Endothelial cell of umbilical vein (primary cell): ENCODE results near the gene SCD. TPM values are rescaled to one million over a fixed set of nuclear protein-coding genes. Genes with fewer than 3 reads are reported as not detected.

Experiments
- BruUV-seq: library from RNA; stranded (reverse); fragments of 400-500 nt; replicated peaks from 2 replicates; lab custom pipeline; 2021; lab: Mats Ljungman, UMichigan
- CTCF ChIA-PET: fragments of 300-600, 350-600 bp; sonication (Branson Sonifier 250); formaldehyde crosslinking; loops from one replicate; lab custom pipeline; 2021; ENCODE audit warnings: antibody characterized with exemption, inconsistent platforms; lab: Charles Lee
- POLR2A ChIA-PET: fragments of 300-600, 350-600 bp; sonication (Branson Sonifier 250); formaldehyde crosslinking; loops from one replicate; lab custom pipeline; 2021; ENCODE audit warnings: antibody characterized with exemption, inconsistent platforms; lab: Charles Lee
- DNase-seq: peaks from one replicate; pipeline ENCODE4 v3.0.0-alpha.2; 2011; ENCODE audit warnings: low read depth, low spot score
- FAIRE-seq: peaks from 2 replicates; lab custom pipeline; 2011; peaks lifted over from hg19 to GRCh38; lab: Jason Lieb, UNC
- H2AFZ ChIP-seq: 2 replicates; pipeline ENCODE4 v1.6.0; 2012; ENCODE audit warnings: low read depth, low read length, control low read depth, inconsistent platforms
- H3K27ac ChIP-seq: 2 replicates; pipeline ENCODE4 v1.5.1; 2011; ENCODE audit warnings: low read depth, mild to moderate bottlenecking, control low read depth, low read length, moderate library complexity; ENCODE audit not compliant: insufficient read depth
- H3K27me3 ChIP-seq, 2 experiments: 2 replicates each; pipeline versions ENCODE4 v1.6.0 to v1.6.1; 2011; ENCODE audit warnings: low read length in 2 of 2, mixed read lengths in 1 of 2; ENCODE audit not compliant: control insufficient read depth in 2 of 2, insufficient read depth in 2 of 2
- H3K36me3 ChIP-seq, 2 experiments: 2 replicates in 1 of 2; 3 replicates in 1 of 2; pipeline ENCODE4 v1.5.1; 2011; ENCODE audit warnings: low read length in 2 of 2, mild to moderate bottlenecking in 1 of 2, moderate library complexity in 1 of 2; ENCODE audit not compliant: control insufficient read depth in 2 of 2, insufficient read depth in 2 of 2; ENCODE audit errors: extremely low read depth in 1 of 2
- H3K4me1 ChIP-seq: 3 replicates; pipeline ENCODE4 v1.5.1; 2011; ENCODE audit warnings: mild to moderate bottlenecking, low read length; ENCODE audit not compliant: control insufficient read depth, insufficient read depth; ENCODE audit errors: extremely low read depth
- H3K4me2 ChIP-seq: 2 replicates; pipeline ENCODE4 v1.6.1; 2011; ENCODE audit warnings: low read length, control low read depth, mixed read lengths; ENCODE audit not compliant: insufficient read depth
- H3K4me3 ChIP-seq, 3 experiments: fragments of 200-600 bp in 1 of 3; sonication (generic), shearing (Covaris generic) in 1 of 3; replicated peaks in 1 of 3; 2 replicates each; pipeline ENCODE4 v1.5.1; 2011 to 2016; ENCODE audit warnings: control low read depth in 3 of 3, low read length in 3 of 3, mild to moderate bottlenecking in 2 of 3, inconsistent platforms in 1 of 3, low read depth in 1 of 3, moderate library complexity in 1 of 3; ENCODE audit not compliant: insufficient read depth in 1 of 3
- H3K79me2 ChIP-seq: 2 replicates; pipeline ENCODE4 v1.6.0; 2012; ENCODE audit warnings: low read length, inconsistent platforms; ENCODE audit not compliant: control insufficient read depth, insufficient read depth
- H3K9ac ChIP-seq: replicated peaks from 2 replicates; pipeline ENCODE3; 2011; ENCODE audit warnings: low read length, control low read depth; ENCODE audit not compliant: insufficient read depth; ENCODE audit errors: extremely low read depth
- H3K9me1 ChIP-seq: replicated peaks from 3 replicates; pipeline ENCODE4 v1.6.0; 2011; ENCODE audit warnings: mild to moderate bottlenecking, low read length; ENCODE audit not compliant: control insufficient read depth, insufficient read depth; ENCODE audit errors: extremely low read depth
- H3K9me3 ChIP-seq: replicated peaks from 2 replicates; pipeline ENCODE4 v1.5.1; 2012; ENCODE audit warnings: low read length, inconsistent platforms; ENCODE audit not compliant: control insufficient read depth, insufficient read depth
- H4K20me1 ChIP-seq: replicated peaks from 2 replicates; pipeline ENCODE3; 2011; ENCODE audit warnings: mild to moderate bottlenecking, low read length; ENCODE audit not compliant: control insufficient read depth, insufficient read depth; ENCODE audit errors: extremely low read depth
- EZH2 ChIP-seq: IDR thresholded peaks from 2 replicates; pipeline ENCODE4 v1.6.1; 2012; ENCODE audit warnings: borderline replicate concordance, low read depth, mild to moderate bottlenecking, moderate library complexity, low read length, inconsistent platforms; ENCODE audit not compliant: severe bottlenecking
- FOS ChIP-seq: IDR thresholded peaks from 2 replicates; pipeline ENCODE4 v1.6.1; 2011; ENCODE audit warnings: mild to moderate bottlenecking, low read length, moderate library complexity, borderline replicate concordance; ENCODE audit not compliant: insufficient read depth
- GATA2 ChIP-seq: IDR thresholded peaks from 2 replicates; pipeline ENCODE4 v1.7.0; 2011; ENCODE audit warnings: low read depth, mild to moderate bottlenecking, moderate library complexity, mixed read lengths, low read length; ENCODE audit not compliant: insufficient read length, insufficient read depth
- JUN ChIP-seq: IDR thresholded peaks from 2 replicates; pipeline ENCODE4 v1.6.1; 2011; ENCODE audit warnings: borderline replicate concordance, low read depth; ENCODE audit not compliant: insufficient read length, insufficient read depth
- MYC ChIP-seq: IDR thresholded peaks from one replicate; pipeline ENCODE4 v1.6.1; 2011; ENCODE audit warnings: mild to moderate bottlenecking, low read depth, low read length
- POLR2A ChIP-seq: IDR thresholded peaks from 2 replicates; pipeline ENCODE4 v1.6.1; 2012; ENCODE audit warnings: low read depth, mild to moderate bottlenecking, control low read depth, low read length
- POLR2AphosphoS5 ChIP-seq: IDR thresholded peaks from 2 replicates; pipeline ENCODE4 v1.6.1; 2012; ENCODE audit warnings: low read depth, mild to moderate bottlenecking, control low read depth, low read length, moderate library complexity; ENCODE audit not compliant: insufficient read depth
- dilution Hi-C: fragments of 300-500 bp; cut with MboI; formaldehyde crosslinking; loops from one replicate; pipeline ENCODE4 v1.15.0; 2019; ENCODE audit warnings: low sequenced_read_pairs; ENCODE audit not compliant: extremely low pct_ligation_motif_present
- intact Hi-C: fragments of 100-400 bp; cut with micrococcal nuclease; formaldehyde crosslinking; loops from one replicate; pipeline ENCODE4 v1.10.0; 2022
- polyA plus RNA-seq, 4 experiments: library from polyadenylated mRNA; depleted of rRNA in 3 of 4; stranded (reverse) in 3 of 4; unstranded in 1 of 4; fragments of >200 nt; gene quantifications; 2 replicates each; pipeline versions ENCODE4 v1.2.1 to v1.2.3, GENCODE V29; 2011 to 2012; ENCODE audit warnings: missing spikeins in 1 of 4
- total RNA-seq: library from RNA; stranded (reverse); gene quantifications from 2 replicates; pipeline ENCODE4 v1.2.3, GENCODE V29; 2021
- TF ChIP-seq, protein P1 (sequence below): IDR thresholded peaks from 2 replicates; pipeline ENCODE4 v1.6.1; 2011; ENCODE audit not compliant: insufficient read depth, insufficient read length
- TF ChIP-seq, protein P2 (sequence below), 2 donors: IDR thresholded peaks; 1 replicate in 1 of 2; 2 replicates in 1 of 2; pipeline ENCODE4 v1.5.1; 2011; ENCODE audit warnings: low read length in 2 of 2, mild to moderate bottlenecking in 2 of 2, moderate library complexity in 2 of 2, control low read depth in 1 of 2, inconsistent platforms in 1 of 2, low read depth in 1 of 2; ENCODE audit not compliant: insufficient read depth in 1 of 2; ENCODE audit errors: extremely low read depth in 1 of 2

The SCD gene
- total and polyA plus RNA-seq, 2 donors (not counting 3 experiments of a cell fraction or from before 2014, with no cell fraction given): 258 to 426 TPM

DNA sequence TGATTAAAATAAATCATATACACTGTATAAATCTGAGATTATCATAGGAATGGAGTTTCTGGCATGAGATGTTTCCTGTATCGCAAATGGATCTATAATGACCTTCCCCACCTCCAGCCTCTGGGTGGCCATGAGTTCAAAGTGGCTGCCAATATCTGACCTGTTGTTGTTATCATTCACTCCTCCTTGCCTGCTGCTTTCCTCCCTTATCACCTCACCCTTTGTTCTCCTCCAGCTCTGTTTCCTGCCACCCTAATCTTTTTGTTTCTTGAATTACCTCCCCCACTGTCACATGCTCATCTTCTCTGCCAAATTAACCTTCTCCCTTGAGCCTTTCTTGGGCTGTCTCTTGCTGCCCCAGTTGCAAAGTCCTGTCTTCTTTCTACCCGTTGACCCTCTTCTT is 12.0 kb downstream of the SCD start:
- H3K4me3 ChIP-seq: no peak overlapping the region

More for the DNA sequence above, 12.0 kb downstream of the SCD start:
- Histone ChIP-seq H3K9ac (no peak overlapping the region), H2AFZ (no peak overlapping the region), H3K9me1 (no peaks in the 10 kb centered on the region), H3K4me1 (peaks cover 48% of the 10 kb centered on the region), H3K9me3 (no peaks in the 10 kb centered on the region), H3K27ac (peak overlapping the region; percentile 49), H4K20me1 (no peaks in the 10 kb centered on the region), H3K4me2 (peak overlapping the region; percentile 41), H3K27me3 (no peaks in the 10 kb centered on the region), H3K36me3 (peaks cover 19 to 37% of the 10 kb centered on the region in 2 experiments), H3K79me2 (peaks cover 41% of the 10 kb centered on the region)
- dilution Hi-C loops (no loop called here), intact Hi-C loops (loop anchor here (2.0 kb wide), 1 partner anchor 14 kb away; no protein-coding TSS in a partner anchor)
- BruUV-seq: no TSS peak
- POLR2A ChIA-PET: no interaction called here
- FAIRE-seq (peak; percentile 53), DNase-seq (peak; percentile 81)
- CTCF ChIA-PET: interaction anchor here (0.6 to 1.8 kb wide), 7 partner anchors 10 to 160 kb away, joined by 3 to 10 read pairs (median 5); no protein-coding TSS in a partner anchor
- TF ChIP-seq GATA2 (peak; percentile 80), POLR2AphosphoS5 (peak; percentile 45), MYC (no peak), EZH2 (no peak), JUN (no peak), FOS (no peak), POLR2A (peak; percentile 38)
- TF ChIP-seq, protein P1, sequence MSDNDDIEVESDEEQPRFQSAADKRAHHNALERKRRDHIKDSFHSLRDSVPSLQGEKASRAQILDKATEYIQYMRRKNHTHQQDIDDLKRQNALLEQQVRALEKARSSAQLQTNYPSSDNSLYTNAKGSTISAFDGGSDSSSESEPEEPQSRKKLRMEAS: no peak
- TF ChIP-seq, protein P2, sequence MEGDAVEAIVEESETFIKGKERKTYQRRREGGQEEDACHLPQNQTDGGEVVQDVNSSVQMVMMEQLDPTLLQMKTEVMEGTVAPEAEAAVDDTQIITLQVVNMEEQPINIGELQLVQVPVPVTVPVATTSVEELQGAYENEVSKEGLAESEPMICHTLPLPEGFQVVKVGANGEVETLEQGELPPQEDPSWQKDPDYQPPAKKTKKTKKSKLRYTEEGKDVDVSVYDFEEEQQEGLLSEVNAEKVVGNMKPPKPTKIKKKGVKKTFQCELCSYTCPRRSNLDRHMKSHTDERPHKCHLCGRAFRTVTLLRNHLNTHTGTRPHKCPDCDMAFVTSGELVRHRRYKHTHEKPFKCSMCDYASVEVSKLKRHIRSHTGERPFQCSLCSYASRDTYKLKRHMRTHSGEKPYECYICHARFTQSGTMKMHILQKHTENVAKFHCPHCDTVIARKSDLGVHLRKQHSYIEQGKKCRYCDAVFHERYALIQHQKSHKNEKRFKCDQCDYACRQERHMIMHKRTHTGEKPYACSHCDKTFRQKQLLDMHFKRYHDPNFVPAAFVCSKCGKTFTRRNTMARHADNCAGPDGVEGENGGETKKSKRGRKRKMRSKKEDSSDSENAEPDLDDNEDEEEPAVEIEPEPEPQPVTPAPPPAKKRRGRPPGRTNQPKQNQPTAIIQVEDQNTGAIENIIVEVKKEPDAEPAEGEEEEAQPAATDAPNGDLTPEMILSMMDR (IDR thresholded peaks at IDR 0.05; ENCODE audit: extremely low read depth in 1 of 2, insufficient read depth in 1 of 2, low read depth in 1 of 2, low read length in 2 of 2): no peak
